Spinal cord (tissue), 10 donors: ENCODE measurements around the gene FLRT1. TPM values are rescaled to one million over a fixed set of nuclear protein-coding genes. Genes with fewer than 3 reads are reported as not detected.
A peak's percentile ranks its signal among the peaks of the same experiment; 100 is the strongest.

Experiments
- DNase-seq, 6 donors: peaks; one replicate each; pipeline versions ENCODE4 v3.0.0 to v3.0.0-alpha.2; 2013 to 2015; ENCODE audit warnings: low spot score in 6 of 6, low read depth in 4 of 6
- H3K27ac ChIP-seq: one replicate; pipeline ENCODE4 v1.5.1; 2013; ENCODE audit warnings: low read depth, low read length, control low read depth
- H3K27me3 ChIP-seq: one replicate; pipeline ENCODE4 v1.6.1; 2013; ENCODE audit warnings: low read length; ENCODE audit not compliant: control insufficient read depth, insufficient read depth
- H3K36me3 ChIP-seq: one replicate; pipeline ENCODE4 v1.6.1; 2013; ENCODE audit warnings: low read length; ENCODE audit not compliant: control insufficient read depth, insufficient read depth
- H3K4me1 ChIP-seq: one replicate; pipeline ENCODE4 v1.6.1; 2013; ENCODE audit warnings: low read length; ENCODE audit not compliant: control insufficient read depth, insufficient read depth
- H3K4me3 ChIP-seq: one replicate; pipeline ENCODE4 v1.5.1; 2013; ENCODE audit warnings: low read depth, low read length, control low read depth
- H3K9me3 ChIP-seq: one replicate; pipeline ENCODE4 v1.6.1; 2013; ENCODE audit warnings: low read length; ENCODE audit not compliant: control insufficient read depth, insufficient read depth
- WGBS: methylation state at CpG from one replicate; pipeline ENCODE4 v1.1.5; 2013; ENCODE audit warnings: missing lambda C conversion rate; ENCODE audit not compliant: insufficient coverage; 5-methylcytosine and 5-hydroxymethylcytosine counted together
- polyA plus RNA-seq, 2 donors: library from polyadenylated mRNA; unstranded; fragments of 120-200 nt; gene quantifications; one replicate each; pipeline ENCODE4 v1.2.1, GENCODE V29; 2013; ENCODE audit not compliant: insufficient read length in 2 of 2
- total RNA-seq, 2 donors: library from RNA; depleted of rRNA in 1 of 2; stranded (reverse); fragments of 120-200 nt in 1 of 2; fragments of >200 nt in 1 of 2; gene quantifications; one replicate each; pipeline versions ENCODE4 v1.2.3 to v1.2.4, GENCODE V29; 2013 to 2014
- donor health status: healthy.

The FLRT1 gene
- total and polyA plus RNA-seq, 4 donors, result 6.7 to 21.0 (median 11.7) TPM

- no peaks in the 10 kb centered on the region for H3K9me3 ChIP-seq
- H3K36me3 ChIP-seq, result peaks cover 71% of the 10 kb centered on the region
- peaks cover 49% of the 10 kb centered on the region for H3K4me1 ChIP-seq
- no peak overlapping the region for H3K4me3 ChIP-seq
- peaks cover 10% of the 10 kb centered on the region for H3K27me3 ChIP-seq
- no peak overlapping the region for H3K27ac ChIP-seq
- WGBS, result 71% methylated on average over 9 of the region's 11 CpGs
- no peak for DNase-seq
Observed at GRCh38 chr11:63997801-63998337, 37.9 kb upstream of the FLRT1 start.

DNA sequence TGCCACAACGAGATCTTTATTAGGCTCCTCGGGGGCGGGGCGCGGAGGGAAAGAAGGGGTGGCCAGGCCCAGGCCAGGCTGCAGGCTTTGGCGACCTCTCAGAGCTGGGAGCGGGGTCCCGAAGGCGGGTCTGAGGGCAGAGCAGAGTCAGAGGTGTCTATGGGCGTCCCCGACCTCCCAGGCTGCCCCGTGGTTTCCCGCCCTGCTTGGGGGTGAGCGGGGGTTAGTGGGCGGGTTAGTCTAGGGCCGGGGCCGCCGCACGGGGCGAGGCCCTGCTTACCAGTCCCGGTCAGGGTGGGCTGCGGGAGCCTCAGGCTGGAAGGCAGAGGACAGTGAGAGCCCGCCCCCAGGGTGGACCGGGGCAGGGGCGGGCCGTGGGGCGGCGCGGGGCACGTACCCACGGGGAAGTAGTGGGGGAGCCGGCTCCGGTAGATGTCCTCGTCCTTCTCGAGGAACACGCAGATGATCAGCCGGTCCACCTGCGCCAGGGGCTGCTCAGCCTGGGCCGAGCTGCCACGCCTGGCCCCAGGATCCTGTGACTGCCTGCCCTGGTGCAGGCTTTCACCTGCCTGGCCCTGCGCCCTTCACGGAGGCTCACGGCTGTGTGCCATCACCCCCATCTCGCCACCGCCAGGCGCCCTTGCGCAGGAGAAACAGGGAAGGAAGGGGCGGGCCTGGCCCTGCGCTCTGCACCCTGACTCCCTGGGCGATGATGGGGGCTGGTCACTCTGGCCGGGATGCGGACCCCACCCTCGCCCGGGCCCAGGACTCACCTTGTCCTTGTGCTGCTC is 37.0 kb upstream of the FLRT1 start:
- no peak for DNase-seq
- H3K4me1 ChIP-seq, result peaks cover 52% of the 10 kb centered on the region
- no peak overlapping the region for H3K27ac ChIP-seq
- H3K9me3 ChIP-seq, result no peaks in the 10 kb centered on the region
- H3K4me3 ChIP-seq, result no peak overlapping the region
- peaks cover 64% of the 10 kb centered on the region for H3K36me3 ChIP-seq
- H3K27me3 ChIP-seq, result peaks cover 10% of the 10 kb centered on the region
- 47% methylated on average over 54 of the region's 54 CpGs for WGBS

DNA sequence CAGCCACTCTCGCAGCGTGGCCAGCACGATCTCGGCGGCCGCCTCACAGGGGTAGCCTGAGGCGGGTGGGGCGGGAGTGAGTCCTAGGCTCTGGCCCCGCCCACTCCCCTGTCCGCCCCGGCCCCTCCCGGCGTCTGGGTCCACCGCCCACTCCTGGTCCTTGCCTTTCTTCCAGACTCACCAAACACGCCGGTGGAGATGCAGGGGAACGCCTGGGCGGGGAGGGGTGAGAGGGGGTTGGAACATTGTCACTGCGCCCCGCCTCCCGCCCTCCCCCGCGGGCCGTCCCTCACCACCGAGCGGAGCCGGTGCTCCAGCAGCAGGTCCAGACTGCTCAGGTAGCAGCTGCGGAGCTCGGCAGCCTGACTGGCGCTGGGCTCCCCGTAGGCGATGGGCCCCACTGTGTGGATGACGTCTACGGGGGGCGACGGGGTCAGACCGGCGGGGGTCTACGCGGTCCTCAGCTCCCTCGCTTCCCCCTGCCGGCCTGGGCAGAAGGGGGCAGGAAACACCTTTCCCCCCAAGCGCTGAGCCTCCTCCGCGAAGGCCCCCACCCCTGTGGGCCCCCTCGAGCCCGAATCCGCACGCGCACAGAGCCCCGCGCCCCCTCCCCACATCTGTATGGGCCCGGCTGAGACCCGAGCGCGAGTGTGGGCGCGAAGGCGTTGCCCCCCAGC is 36.2 kb upstream of the FLRT1 start:
- H3K4me1 ChIP-seq, result peaks cover 60% of the 10 kb centered on the region
- H3K9me3 ChIP-seq, result no peaks in the 10 kb centered on the region
- H3K27me3 ChIP-seq, result peaks cover 10% of the 10 kb centered on the region
- H3K4me3 ChIP-seq, result peak overlapping the region; percentile 2
- no peak overlapping the region for H3K27ac ChIP-seq
- 8% methylated on average over 40 of the region's 59 CpGs for WGBS
- peak in 2 of 6 donors; percentile 53 to 63 for DNase-seq
- peaks cover 58% of the 10 kb centered on the region for H3K36me3 ChIP-seq

- peaks cover 60% of the 10 kb centered on the region for H3K4me1 ChIP-seq
- 3% methylated on average over 67 of the region's 67 CpGs for WGBS
- peaks cover 51% of the 10 kb centered on the region for H3K36me3 ChIP-seq
- peak in 4 of 6 donors; percentile 50 to 91 (median 71) for DNase-seq
- peaks cover 10% of the 10 kb centered on the region for H3K27me3 ChIP-seq
- H3K9me3 ChIP-seq, result no peaks in the 10 kb centered on the region
- H3K27ac ChIP-seq, result no peak overlapping the region
- peak overlapping the region; percentile 2 for H3K4me3 ChIP-seq
Observed at GRCh38 chr11:64000026-64000739, 35.5 kb upstream of the FLRT1 start.

DNA sequence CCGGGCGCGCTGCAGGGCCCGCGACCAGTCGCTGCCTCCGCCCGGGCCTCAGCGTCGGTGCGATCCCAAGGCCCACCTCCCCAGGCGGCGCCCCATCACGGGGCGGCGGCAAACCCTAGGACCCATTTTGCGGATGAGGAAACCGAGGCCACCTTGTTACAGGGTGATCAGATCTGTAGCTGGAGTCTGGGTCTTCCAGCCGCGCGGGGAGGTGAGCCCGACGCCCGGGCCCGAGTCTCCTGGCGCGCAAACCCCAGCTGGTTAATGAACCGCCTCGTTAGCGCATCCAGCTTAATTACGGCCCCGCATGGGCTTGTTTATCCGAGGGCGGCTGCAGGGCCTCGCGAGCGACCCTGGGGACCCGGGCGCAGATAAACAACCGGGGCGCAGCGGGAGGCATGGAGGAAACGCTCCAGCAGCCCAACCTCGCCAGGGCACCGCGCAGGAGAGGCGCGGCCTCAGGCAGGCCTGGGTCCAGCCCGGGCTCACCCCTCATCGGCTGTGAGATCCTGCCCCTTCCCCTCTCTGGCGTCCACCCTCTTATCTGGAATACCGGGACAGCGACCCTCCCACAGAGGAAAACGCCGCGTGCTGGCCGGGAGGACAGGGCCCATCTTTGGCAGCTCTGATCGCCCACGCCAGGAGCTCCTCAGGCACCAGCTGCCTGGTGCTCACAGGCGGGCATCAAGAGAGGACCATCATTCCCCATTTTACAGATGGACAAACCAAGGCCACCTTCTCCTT is 34.8 kb upstream of the FLRT1 start:
- peaks cover 45% of the 10 kb centered on the region for H3K36me3 ChIP-seq
- H3K27ac ChIP-seq, result no peak overlapping the region
- WGBS, result 22% methylated on average over 60 of the region's 60 CpGs
- H3K9me3 ChIP-seq, result no peaks in the 10 kb centered on the region
- H3K4me3 ChIP-seq, result no peak overlapping the region
- peak in 2 of 6 donors; percentile 54 to 55 for DNase-seq
- H3K4me1 ChIP-seq, result peaks cover 60% of the 10 kb centered on the region
- peaks cover 15% of the 10 kb centered on the region for H3K27me3 ChIP-seq

DNA sequence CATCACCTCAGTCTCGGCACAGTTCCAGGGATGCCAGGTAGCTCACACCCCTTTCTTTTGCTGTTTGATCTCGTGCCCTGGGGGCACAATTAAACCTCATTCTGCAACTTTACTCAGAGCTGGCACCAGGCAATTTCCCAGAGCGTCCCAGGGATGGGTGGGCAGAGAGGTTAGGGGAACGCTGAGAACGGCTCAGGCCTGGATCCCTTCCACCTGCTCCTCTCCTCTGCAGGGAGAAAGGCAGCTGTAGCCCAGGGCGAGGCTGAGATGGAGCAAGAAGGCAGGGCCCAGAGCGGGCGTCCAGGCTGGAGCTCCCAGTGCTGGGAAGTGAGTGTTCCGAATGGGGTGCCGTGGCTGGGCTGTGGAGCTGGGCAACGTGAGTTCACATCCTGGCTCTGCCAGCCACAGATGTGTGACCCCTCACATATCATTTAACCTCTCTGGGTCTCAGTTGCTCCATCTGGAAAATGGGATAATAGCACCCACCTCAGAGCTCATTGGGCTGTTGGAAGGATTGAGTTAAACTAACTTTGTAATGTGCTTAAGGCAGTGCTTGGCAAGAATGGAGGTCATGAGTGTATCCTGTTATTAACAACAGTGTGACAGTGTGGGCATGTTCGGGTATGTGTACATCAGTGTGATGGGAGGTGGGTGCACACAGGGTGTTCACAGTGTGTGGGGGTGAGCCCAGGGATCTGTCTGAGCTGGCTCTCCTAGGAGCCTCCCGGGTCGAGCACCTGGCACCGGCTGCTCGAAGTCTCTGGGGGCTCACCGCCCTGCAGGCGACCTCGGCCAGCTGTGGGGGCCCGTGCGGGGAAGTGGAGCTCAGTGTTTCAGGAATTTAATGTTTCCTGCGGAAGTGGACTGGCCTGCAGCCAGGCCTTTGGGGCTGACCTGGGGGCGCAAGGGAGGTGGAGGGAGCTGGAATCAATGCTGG is 34.0 kb upstream of the FLRT1 start:
- Histone ChIP-seq H3K27me3 (peaks cover 15% of the 10 kb centered on the region), H3K9me3 (no peaks in the 10 kb centered on the region), H3K27ac (no peak overlapping the region), H3K4me3 (no peak overlapping the region), H3K36me3 (peaks cover 37% of the 10 kb centered on the region), H3K4me1 (peaks cover 68% of the 10 kb centered on the region)
- WGBS, result 54% methylated on average over 15 of the region's 23 CpGs
- DNase-seq, result no peak

DNA sequence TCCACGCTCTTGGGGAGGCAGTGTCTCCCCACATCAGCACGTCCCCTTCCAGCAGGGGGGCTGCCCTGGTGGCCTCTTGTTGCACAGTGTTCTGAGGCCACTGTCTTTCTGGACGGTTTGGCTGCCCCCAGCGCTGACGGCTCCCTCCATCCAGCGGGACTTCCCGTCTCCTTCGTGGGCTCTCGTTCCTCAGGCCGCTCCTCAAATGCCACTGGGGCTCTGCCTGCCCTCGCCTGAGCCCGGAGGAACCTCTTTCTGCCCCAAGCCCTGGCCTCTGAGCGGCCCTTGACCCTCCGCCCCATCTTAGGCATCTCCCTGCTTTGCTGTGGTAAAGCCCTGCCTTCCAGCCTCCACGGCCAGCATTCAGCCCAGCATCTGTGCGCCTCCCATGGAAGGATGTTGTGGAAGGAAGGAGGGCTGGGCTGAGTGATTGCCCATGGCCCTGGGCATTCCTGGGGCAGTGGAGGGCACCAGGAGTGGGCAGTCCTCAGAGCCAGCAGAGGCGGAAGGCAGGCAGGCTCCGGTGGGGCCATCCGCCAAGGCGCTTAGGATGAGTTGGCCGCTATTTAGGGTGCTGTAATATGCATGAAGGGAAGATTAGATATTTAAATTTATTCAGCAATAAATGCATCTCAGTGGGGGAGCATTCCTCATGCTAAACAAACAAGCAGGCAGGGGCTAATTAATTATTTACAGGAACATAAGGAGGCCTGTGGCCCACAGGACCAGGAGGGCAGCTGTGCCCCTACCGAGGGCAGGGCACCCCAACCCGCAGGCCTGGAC is 31.7 kb upstream of the FLRT1 start:
- Histone ChIP-seq H3K27ac (no peak overlapping the region), H3K4me1 (peaks cover 75% of the 10 kb centered on the region), H3K27me3 (peaks cover 21% of the 10 kb centered on the region), H3K36me3 (peaks cover 15% of the 10 kb centered on the region), H3K9me3 (no peaks in the 10 kb centered on the region), H3K4me3 (no peak overlapping the region)
- peak in 2 of 6 donors; percentile 67 to 82 for DNase-seq
- 52% methylated on average over 19 of the region's 23 CpGs for WGBS

- Histone ChIP-seq H3K4me3 (no peak overlapping the region), H3K4me1 (peaks cover 69% of the 10 kb centered on the region), H3K27me3 (peaks cover 19% of the 10 kb centered on the region), H3K36me3 (peaks cover 11% of the 10 kb centered on the region), H3K27ac (no peak overlapping the region), H3K9me3 (no peaks in the 10 kb centered on the region)
- 39% methylated on average over 3 of the region's 4 CpGs for WGBS
- no peak for DNase-seq
Observed at GRCh38 chr11:64004590-64004984, 31.1 kb upstream of the FLRT1 start.
